ENCODE results near the gene PAPPA2. TPM values are rescaled to one million over a fixed set of nuclear protein-coding genes. Genes with fewer than 3 reads are reported as not detected.

PAPPA2 gene
- total and polyA plus RNA-seq, 2 donors from 2014 or later: 4.9 to 93.5 TPM

- Histone ChIP-seq H3K9me3 (ENCODE audit: control insufficient read depth in 2 of 3, insufficient read depth in 1 of 3, low read length in 3 of 3) (no peaks in the 10 kb centered on the region), H3K36me3 (ENCODE audit: control insufficient read depth in 2 of 3, insufficient read depth in 3 of 3, low read length in 3 of 3) (no peaks in the 10 kb centered on the region), H3K9ac (ENCODE audit: low read length in 3 of 3) (no peak overlapping the region), H3K27ac (ENCODE audit: low read depth in 2 of 2, low read length in 2 of 2) (no peak overlapping the region), H3K27me3 (ENCODE audit: control insufficient read depth, insufficient read depth, low read length) (no peaks in the 10 kb centered on the region), H3K4me1 (ENCODE audit: control insufficient read depth in 2 of 3, insufficient read depth in 2 of 3, low read depth in 1 of 3, low read length in 3 of 3) (no peaks in the 10 kb centered on the region), H3K4me3 (ENCODE audit: low read length in 3 of 3) (no peak overlapping the region)
- no peak for TF ChIP-seq CTCF (IDR thresholded peaks at IDR 0.05; ENCODE audit: borderline replicate concordance, extremely low read depth, insufficient read depth)
- FAIRE-seq (no peak), DNase-seq (no peak)
- intact Hi-C loops (cut with DNase I): no loop called here
Measured at GRCh38 chr1:176767714-176768136, 304.8 kb downstream of the PAPPA2 start.

GRCh38 chr1:176768532-176768931, 305.6 kb downstream of the PAPPA2 start:
- Histone ChIP-seq H3K9ac (ENCODE audit: low read length in 3 of 3) (no peak overlapping the region), H3K27me3 (ENCODE audit: control insufficient read depth, insufficient read depth, low read length) (no peaks in the 10 kb centered on the region), H3K9me3 (ENCODE audit: control insufficient read depth in 2 of 3, insufficient read depth in 1 of 3, low read length in 3 of 3) (no peaks in the 10 kb centered on the region), H3K36me3 (ENCODE audit: control insufficient read depth in 2 of 3, insufficient read depth in 3 of 3, low read length in 3 of 3) (no peaks in the 10 kb centered on the region), H3K4me1 (ENCODE audit: control insufficient read depth in 2 of 3, insufficient read depth in 2 of 3, low read depth in 1 of 3, low read length in 3 of 3) (no peaks in the 10 kb centered on the region), H3K4me3 (ENCODE audit: low read length in 3 of 3) (no peak overlapping the region), H3K27ac (ENCODE audit: low read depth in 2 of 2, low read length in 2 of 2) (no peak overlapping the region)
- no peak for DNase-seq
- TF ChIP-seq CTCF (IDR thresholded peaks at IDR 0.05; ENCODE audit: borderline replicate concordance, extremely low read depth, insufficient read depth): no peak
- no peak for FAIRE-seq
- intact Hi-C loops (cut with DNase I): no loop called here

GRCh38 chr1:176770066-176770465, 307.1 kb downstream of the PAPPA2 start:
- Histone ChIP-seq H3K27ac (ENCODE audit: low read depth in 2 of 2, low read length in 2 of 2) (no peak overlapping the region), H3K27me3 (ENCODE audit: control insufficient read depth, insufficient read depth, low read length) (no peaks in the 10 kb centered on the region), H3K4me1 (ENCODE audit: control insufficient read depth in 2 of 3, insufficient read depth in 2 of 3, low read depth in 1 of 3, low read length in 3 of 3) (no peaks in the 10 kb centered on the region), H3K9me3 (ENCODE audit: control insufficient read depth in 2 of 3, insufficient read depth in 1 of 3, low read length in 3 of 3) (no peaks in the 10 kb centered on the region), H3K36me3 (ENCODE audit: control insufficient read depth in 2 of 3, insufficient read depth in 3 of 3, low read length in 3 of 3) (no peaks in the 10 kb centered on the region), H3K4me3 (ENCODE audit: low read length in 3 of 3) (no peak overlapping the region), H3K9ac (ENCODE audit: low read length in 3 of 3) (no peak overlapping the region)
- TF ChIP-seq CTCF (IDR thresholded peaks at IDR 0.05; ENCODE audit: borderline replicate concordance, extremely low read depth, insufficient read depth): no peak
- intact Hi-C loops (cut with DNase I): no loop called here
- DNase-seq (no peak), FAIRE-seq (no peak)

GRCh38 chr1:176773038-176773437, 310.1 kb downstream of the PAPPA2 start:
- Histone ChIP-seq H3K27ac (ENCODE audit: low read depth in 2 of 2, low read length in 2 of 2) (no peak overlapping the region), H3K4me1 (ENCODE audit: control insufficient read depth in 2 of 3, insufficient read depth in 2 of 3, low read depth in 1 of 3, low read length in 3 of 3) (no peaks in the 10 kb centered on the region), H3K4me3 (ENCODE audit: low read length in 3 of 3) (no peak overlapping the region), H3K9ac (ENCODE audit: low read length in 3 of 3) (no peak overlapping the region), H3K9me3 (ENCODE audit: control insufficient read depth in 2 of 3, insufficient read depth in 1 of 3, low read length in 3 of 3) (no peaks in the 10 kb centered on the region), H3K36me3 (ENCODE audit: control insufficient read depth in 2 of 3, insufficient read depth in 3 of 3, low read length in 3 of 3) (no peaks in the 10 kb centered on the region), H3K27me3 (ENCODE audit: control insufficient read depth, insufficient read depth, low read length) (no peaks in the 10 kb centered on the region)
- no peak for FAIRE-seq
- no peak for DNase-seq
- TF ChIP-seq CTCF (IDR thresholded peaks at IDR 0.05; ENCODE audit: borderline replicate concordance, extremely low read depth, insufficient read depth): no peak
- intact Hi-C loops (cut with DNase I): no loop called here

Data from kidney (tissue), 14 donors.